Uterus (tissue), 4 donors: ENCODE results near the gene CHTOP. TPM values are rescaled to one million over a fixed set of nuclear protein-coding genes. Genes with fewer than 3 reads are reported as not detected.
"Not testable (repeated sequence)": the region's sequence is repeated elsewhere in the genome, so short reads cannot be mapped to it uniquely, and the experiment has no call there.

Experiments
- DNase-seq, 2 donors: peaks; one replicate each; pipeline ENCODE4 v3.0.0-alpha.2; 2019 to 2020
- H3K27ac ChIP-seq, 2 donors: fragments of 200-600 bp; sonication (generic); 1 replicate in 1 of 2; 2 replicates in 1 of 2; pipeline ENCODE4 v1.5.1; 2016 to 2018
- H3K27me3 ChIP-seq, 2 donors: fragments of 200-600 bp; sonication (generic); one replicate each; pipeline ENCODE4 v1.5.1; 2018 to 2019; ENCODE audit warnings: control low read depth in 1 of 2
- H3K36me3 ChIP-seq, 2 donors: fragments of 200-600 bp; sonication (generic); one replicate each; pipeline ENCODE4 v1.5.1; 2019; ENCODE audit warnings: control low read depth in 1 of 2
- H3K4me1 ChIP-seq, 2 donors: fragments of 200-600 bp; sonication (generic); one replicate each; pipeline ENCODE4 v1.5.1; 2018 to 2019; ENCODE audit warnings: control low read depth in 1 of 2
- H3K4me3 ChIP-seq, 2 donors: fragments of 200-600 bp; sonication (generic); 1 replicate in 1 of 2; 2 replicates in 1 of 2; pipeline ENCODE4 v1.5.1; 2018 to 2019; ENCODE audit warnings: mild to moderate bottlenecking in 1 of 2
- H3K9me3 ChIP-seq, 2 donors: fragments of 200-600 bp; sonication (generic); one replicate each; pipeline ENCODE4 v1.5.1; 2019; ENCODE audit warnings: control low read depth in 1 of 2
- CTCF ChIP-seq, 4 experiments: fragments of 200-600 bp in 2 of 4; fragments of 450-650 bp in 2 of 4; sonication (generic) in 2 of 4; IDR thresholded peaks; one replicate each; pipeline ENCODE4 v1.5.1; 2016 to 2019; ENCODE audit warnings: antibody characterized with exemption in 4 of 4, mild to moderate bottlenecking in 2 of 4, moderate library complexity in 1 of 4
- POLR2A ChIP-seq, 2 donors: fragments of 450-650 bp; IDR thresholded peaks; one replicate each; pipeline ENCODE4 v1.6.1; 2016; ENCODE audit warnings: antibody characterized with exemption in 2 of 2, mild to moderate bottlenecking in 1 of 2, moderate library complexity in 1 of 2
- intact Hi-C: fragments of 100-400 bp; cut with DNase I; formaldehyde crosslinking; loops from one replicate; pipeline ENCODE4 v1.15.1; 2023; ENCODE audit warnings: low total_unique reads
- total RNA-seq, 4 donors: library from RNA; depleted of rRNA in 3 of 4; stranded (reverse); fragments of >200 nt in 3 of 4; gene quantifications; one replicate each; pipeline versions ENCODE4 v1.1.0 to v1.2.4, GENCODE V29; 2014 to 2023
- donor health status: DM: yes; HTN: yes; CAD: no.

The CHTOP gene
- total RNA-seq, 4 donors from 2014 or later: 43.8 to 91.0 (median 70.8) TPM

- H3K4me1 ChIP-seq: peaks cover 7 to 9% of the 10 kb centered on the region in 2 donors
- H3K27ac ChIP-seq: no peak overlapping the region
- no peak overlapping the region for H3K4me3 ChIP-seq
- no peak for DNase-seq
- no peaks in the 10 kb centered on the region for H3K36me3 ChIP-seq
- no peak for TF ChIP-seq CTCF (IDR thresholded peaks at IDR 0.05)
- TF ChIP-seq POLR2A (IDR thresholded peaks at IDR 0.05): no peak
- intact Hi-C loops: no loop called here
- H3K27me3 ChIP-seq: no peaks in the 10 kb centered on the region
- no peaks in the 10 kb centered on the region for H3K9me3 ChIP-seq
Measured at GRCh38 chr1:153667439-153667838, 33.6 kb downstream of the CHTOP start.

GRCh38 chr1:153668672-153669071, 34.8 kb downstream of the CHTOP start:
- H3K27me3 ChIP-seq, H3K9me3 ChIP-seq, H3K27ac ChIP-seq, DNase-seq, H3K4me3 ChIP-seq, H3K4me1 ChIP-seq, H3K36me3 ChIP-seq, intact Hi-C loops: not testable (repeated sequence)

- no peak for TF ChIP-seq POLR2A (IDR thresholded peaks at IDR 0.05)
- TF ChIP-seq CTCF (IDR thresholded peaks at IDR 0.05): no peak
- Histone ChIP-seq H3K36me3 (no peaks in the 10 kb centered on the region), H3K27ac (peak overlapping the region in 1 of 2 donors; percentile 88), H3K27me3 (no peaks in the 10 kb centered on the region), H3K9me3 (no peaks in the 10 kb centered on the region), H3K4me3 (peak overlapping the region in 1 of 2 donors; percentile 90), H3K4me1 (peaks cover 7 to 9% of the 10 kb centered on the region in 2 donors)
- intact Hi-C loops: loop anchor here (10.0 kb wide), 1 partner anchor 315 kb away; the partner anchor contains the start of gene RAB13
- DNase-seq: no peak
Measured at GRCh38 chr1:153669606-153670005, 35.7 kb downstream of the CHTOP start.

GRCh38 chr1:153670257-153670858, 36.5 kb downstream of the CHTOP start:
- no peak for DNase-seq
- Histone ChIP-seq H3K4me1 (peaks cover 7 to 9% of the 10 kb centered on the region in 2 donors), H3K27ac (peak overlapping the region; percentile 88 to 93), H3K27me3 (no peaks in the 10 kb centered on the region), H3K36me3 (no peaks in the 10 kb centered on the region), H3K9me3 (no peaks in the 10 kb centered on the region), H3K4me3 (peak overlapping the region; percentile 90 to 97)
- intact Hi-C loops: loop anchor here (10.0 kb wide), 1 partner anchor 314 kb away; the partner anchor contains the start of gene RAB13
- no peak for TF ChIP-seq CTCF (IDR thresholded peaks at IDR 0.05)
- no peak for TF ChIP-seq POLR2A (IDR thresholded peaks at IDR 0.05)

- peak; percentile 98 for DNase-seq
- intact Hi-C loops: loop anchor here (10.0 kb wide), 1 partner anchor 314 kb away; the partner anchor contains the start of gene RAB13
Measured at GRCh38 chr1:153670859-153671627, 37.2 kb downstream of the CHTOP start, which contains the start of gene ILF2. ILF2 (minus strand) TSS chr1:153670993; CDS start chr1:153670922, 71 bp downstream.

More at GRCh38 chr1:153670859-153671627, 37.2 kb downstream of the CHTOP start, which contains the start of gene ILF2:
- Histone ChIP-seq H3K27me3 (no peaks in the 10 kb centered on the region), H3K36me3 (no peaks in the 10 kb centered on the region), H3K9me3 (no peaks in the 10 kb centered on the region), H3K4me3 (peak within 1 kb of the TSS; percentile 90 to 97), H3K4me1 (peaks cover 7 to 9% of the 10 kb centered on the region in 2 donors), H3K27ac (peak within 1 kb of the TSS; percentile 93 to 97)
- peak in 1 of 4 experiments; percentile 15 for TF ChIP-seq CTCF (IDR thresholded peaks at IDR 0.05)
- TF ChIP-seq POLR2A (IDR thresholded peaks at IDR 0.05): peak; percentile 87 to 90
